HCT116 (cell line): ENCODE data around the gene THSD8. TPM values are rescaled to one million over a fixed set of nuclear protein-coding genes. Genes with fewer than 3 reads are reported as not detected.

Experiments
- ATAC-seq: fragments of 200-7000 bp; cut with Tn5 transposase; 2 replicates; pipeline ENCODE4 v1.9.1; 2020; ENCODE audit warnings: mild to moderate bottlenecking, moderate library complexity
- BruUV-seq: library from RNA; stranded (reverse); fragments of 400-500 nt; replicated peaks from 2 replicates; lab custom pipeline; 2021; lab: Mats Ljungman, UMichigan
- CTCF ChIA-PET: fragments of 300-600 bp; sonication (Branson Sonifier 250); formaldehyde crosslinking; loops from one replicate; lab custom pipeline; 2021; ENCODE audit warnings: antibody characterized with exemption; lab: Charles Lee
- POLR2A ChIA-PET: fragments of 300-600, 350-600 bp; sonication (Branson Sonifier 250); formaldehyde crosslinking; loops from one replicate; lab custom pipeline; 2021; ENCODE audit warnings: antibody characterized with exemption; lab: Charles Lee
- RAD21 ChIA-PET, 2 experiments: fragments of 300-600 bp; sonication (Branson Sonifier 250); formaldehyde crosslinking; loops; one replicate each; lab custom pipeline; 2023; ENCODE audit warnings: low total read pairs in 2 of 2; ENCODE audit not compliant: uncharacterized antibody in 2 of 2, unreplicated experiment in 2 of 2, low non-redundant PET in 1 of 2; lab: Charles Lee
- DNase-seq: peaks from one replicate; pipeline ENCODE4 v3.0.0-alpha.2; 2010; ENCODE audit warnings: low read depth, low spot score
- H2AFZ ChIP-seq: fragments of 200-600 bp; shearing (Covaris generic), sonication (generic); 2 replicates; pipeline ENCODE4 v1.6.1; 2017; ENCODE audit warnings: low read depth, mixed run types, mixed read lengths, antibody characterized with exemption, low read length; ENCODE audit not compliant: poor library complexity, severe bottlenecking
- H3K27ac ChIP-seq: 2 replicates; pipeline ENCODE4 v1.5.1; 2012; ENCODE audit warnings: low read depth, low read length
- H3K27me3 ChIP-seq: fragments of 200-600 bp; sonication (generic); 2 replicates; pipeline ENCODE4 v1.6.1; 2016; ENCODE audit warnings: mixed run types, low read length, mixed read lengths; ENCODE audit not compliant: insufficient read depth
- H3K36me3 ChIP-seq, 2 experiments: fragments of 200-500 bp in 1 of 2; fragments of 200-600 bp in 1 of 2; sonication (Bioruptor generic) in 1 of 2; sonication (generic) in 1 of 2; 2 replicates each; pipeline versions ENCODE4 v1.5.1 to v1.6.1; 2014 to 2016; ENCODE audit warnings: low read length in 2 of 2, inconsistent platforms in 1 of 2, mixed read lengths in 1 of 2, mixed run types in 1 of 2; ENCODE audit not compliant: insufficient read depth in 2 of 2, control insufficient read depth in 1 of 2
- H3K4me1 ChIP-seq, 2 experiments: fragments of 200-600 bp in 1 of 2; sonication (generic) in 1 of 2; 2 replicates each; pipeline versions ENCODE4 v1.5.1 to v1.6.1; 2012 to 2017; ENCODE audit warnings: low read length in 2 of 2, inconsistent platforms in 1 of 2, mild to moderate bottlenecking in 1 of 2, mixed read lengths in 1 of 2, mixed run types in 1 of 2, moderate library complexity in 1 of 2; ENCODE audit not compliant: insufficient read depth in 2 of 2, control insufficient read depth in 1 of 2
- H3K4me2 ChIP-seq: fragments of 200-600 bp; sonication (generic); 2 replicates; pipeline ENCODE4 v1.6.1; 2017; ENCODE audit warnings: mixed run types, low read length, mixed read lengths
- H3K4me3 ChIP-seq, 2 experiments: fragments of 200-600 bp in 1 of 2; sonication (generic) in 1 of 2; replicated peaks in 1 of 2; 2 replicates each; pipeline ENCODE4 v1.5.1; 2011 to 2016; ENCODE audit warnings: low read length in 2 of 2, control low read depth in 1 of 2, low read depth in 1 of 2, mild to moderate bottlenecking in 1 of 2, mixed read lengths in 1 of 2, mixed run types in 1 of 2
- H3K79me2 ChIP-seq: fragments of 200-600 bp; sonication (generic); 2 replicates; pipeline ENCODE4 v1.6.1; 2017; ENCODE audit warnings: mild to moderate bottlenecking, mixed run types, low read length, moderate library complexity, mixed read lengths; ENCODE audit not compliant: insufficient read depth
- H3K9ac ChIP-seq: fragments of 200-600 bp; sonication (generic); 2 replicates; pipeline ENCODE4 v1.6.1; 2016; ENCODE audit warnings: low read length, mixed read lengths
- H3K9me2 ChIP-seq: fragments of 200-600 bp; sonication (generic), shearing (Covaris generic); 2 replicates; pipeline ENCODE4 v1.6.1; 2017; ENCODE audit warnings: mixed run types, mild to moderate bottlenecking, moderate library complexity; ENCODE audit not compliant: insufficient read depth
- H3K9me3 ChIP-seq, 2 experiments: fragments of 200-500 bp in 1 of 2; fragments of 200-600 bp in 1 of 2; sonication (Bioruptor generic) in 1 of 2; sonication (generic) in 1 of 2; 2 replicates each; pipeline ENCODE4 v1.6.1; 2014 to 2017; ENCODE audit warnings: low read length in 2 of 2, mixed read lengths in 2 of 2, inconsistent platforms in 1 of 2, low read depth in 1 of 2, mild to moderate bottlenecking in 1 of 2, mixed run types in 1 of 2, moderate library complexity in 1 of 2; ENCODE audit not compliant: control insufficient read depth in 1 of 2, insufficient read depth in 1 of 2
- H4K20me1 ChIP-seq: fragments of 200-600 bp; sonication (generic), shearing (Covaris generic); 2 replicates; pipeline ENCODE4 v1.6.1; 2017; ENCODE audit warnings: mixed run types, mild to moderate bottlenecking, moderate library complexity; ENCODE audit not compliant: insufficient read depth
- ATF3 ChIP-seq: IDR thresholded peaks from 2 replicates; pipeline ENCODE4 v1.6.1; 2012
- CEBPB ChIP-seq: IDR thresholded peaks from 2 replicates; pipeline ENCODE4 v1.6.1; 2012; ENCODE audit warnings: low read depth
- CTCF ChIP-seq, 3 experiments: fragments of 200-600 bp in 1 of 3; sonication (generic) in 1 of 3; IDR thresholded peaks in 2 of 3; conservative IDR thresholded peaks in 1 of 3; 2 replicates each; pipeline ENCODE4 v1.5.1; 2012 to 2017; ENCODE audit warnings: low read depth in 2 of 3, low read length in 2 of 3, antibody characterized with exemption in 1 of 3, borderline replicate concordance in 1 of 3, control low read depth in 1 of 3, mild to moderate bottlenecking in 1 of 3, mixed read lengths in 1 of 3, mixed run types in 1 of 3, moderate library complexity in 1 of 3; ENCODE audit not compliant: insufficient read depth in 1 of 3
- POLR2AphosphoS5 ChIP-seq: IDR thresholded peaks from 2 replicates; pipeline ENCODE4 v1.6.1; 2011; ENCODE audit warnings: mild to moderate bottlenecking, low read depth, low read length, moderate library complexity
- SRF ChIP-seq: IDR thresholded peaks from 2 replicates; pipeline ENCODE4 v1.6.1; 2012; ENCODE audit warnings: low read depth
- TCF7L2 ChIP-seq: IDR thresholded peaks from 2 replicates; pipeline ENCODE4 v1.7.0; 2011; ENCODE audit warnings: borderline replicate concordance, inconsistent platforms; ENCODE audit not compliant: insufficient read depth, insufficient read length; ENCODE audit errors: extremely low read depth
- YY1 ChIP-seq: IDR thresholded peaks from 2 replicates; pipeline ENCODE4 v1.6.1; 2011; ENCODE audit warnings: low read length, low read depth, moderate library complexity, mild to moderate bottlenecking; ENCODE audit not compliant: insufficient replicate concordance; ENCODE audit errors: extremely low read depth
- ZBTB33 ChIP-seq: IDR thresholded peaks from 2 replicates; pipeline ENCODE4 v1.6.1; 2011; ENCODE audit warnings: mild to moderate bottlenecking, low read length, moderate library complexity; ENCODE audit not compliant: insufficient replicate concordance; ENCODE audit errors: extremely low read depth
- ZFX ChIP-seq: fragments of 450-650 bp; IDR thresholded peaks from 2 replicates; pipeline ENCODE4 v1.6.1; 2017
- intact Hi-C: fragments of 100-400 bp; cut with micrococcal nuclease; formaldehyde crosslinking; loops from 2 replicates; pipeline ENCODE4 v1.10.0; 2022
- total RNA-seq: library from RNA; stranded (reverse); gene quantifications from one replicate; pipeline ENCODE4 v1.2.1, GENCODE V29; 2021; ENCODE audit not compliant: unreplicated experiment

Gene THSD8
- total RNA-seq, 1 experiment from 2014 or later = 33.3 TPM

GRCh38 chr19:12788042-12788681 lies 13.7 kb upstream of the THSD8 start:
- ATAC-seq (no peak), DNase-seq (no peak)
- TF ChIP-seq ZFX (no peak), SRF (no peak)
- Histone ChIP-seq H3K27ac (peak overlapping the region; percentile 96), H3K4me2 (peak overlapping the region; percentile 99), H3K27me3 (no peaks in the 10 kb centered on the region), H4K20me1 (no peaks in the 10 kb centered on the region), H3K9me2 (no peaks in the 10 kb centered on the region), H3K4me3 (peak overlapping the region in 1 of 2 experiments; percentile 84; a peak in 2 of 4 replicates), H3K36me3 (no peaks in the 10 kb centered on the region), H3K79me2 (peaks cover 18% of the 10 kb centered on the region), H3K4me1 (peaks cover 68 to 93% of the 10 kb centered on the region in 2 experiments), H3K9me3 (no peaks in the 10 kb centered on the region), H3K9ac (peak overlapping the region; percentile 93), H2AFZ (no peak overlapping the region)
- intact Hi-C loops = no loop called here
- CTCF ChIA-PET = interaction anchor here (1.8 to 7.4 kb wide), 2 partner anchors 12 to 22 kb away, joined by 9 to 88 read pairs; partner anchors contain the start of gene HOOK2
- RAD21 ChIA-PET = interaction anchor here in 1 of 2 experiments (1.2 kb wide), 1 partner anchor 9 kb away, joined by 4 read pairs; no protein-coding TSS in a partner anchor
- no TSS peak for BruUV-seq
- POLR2A ChIA-PET = interaction anchor here (1.2 to 1.5 kb wide), 2 partner anchors 13 to 863 kb away, joined by 3 read pairs; partner anchors contain the start of gene ZNF700

- TF ChIP-seq CEBPB (no peak), YY1 (peak; percentile 38), TCF7L2 (peak; percentile 61), POLR2AphosphoS5 (peak; percentile 48), ZBTB33 (peak; percentile 47), ATF3 (no peak), ZFX (0 out of 2 replicates have a peak, but pooled peaks have one; percentile 14), CTCF (IDR thresholded peaks at IDR 0.05 in 2 of 3, conservative IDR thresholded peaks at IDR 0.05 in 1 of 3; ENCODE audit: borderline replicate concordance in 1 of 3, insufficient read depth in 1 of 3, low read depth in 2 of 3, low read length in 2 of 3) (no peak)
- H4K20me1 ChIP-seq = no peaks in the 10 kb centered on the region
- H3K9me2 ChIP-seq = no peaks in the 10 kb centered on the region
- H3K27ac ChIP-seq = peak overlapping the region; percentile 96
- DNase-seq (no peak), ATAC-seq (no peak)
- H3K9ac ChIP-seq = peak overlapping the region; percentile 93
- H3K4me2 ChIP-seq = peak overlapping the region; percentile 99
- intact Hi-C loops = no loop called here
- H3K9me3 ChIP-seq = no peaks in the 10 kb centered on the region
- CTCF ChIA-PET = interaction anchor here (1.8 to 7.4 kb wide), 2 partner anchors 12 to 23 kb away, joined by 9 to 88 read pairs; partner anchors contain the start of gene HOOK2
- H3K4me3 ChIP-seq = peak overlapping the region; percentile 77 to 84
- H3K79me2 ChIP-seq = peaks cover 19% of the 10 kb centered on the region
- BruUV-seq = TSS peak; percentile 57
- POLR2A ChIA-PET = interaction anchor here (1.5 kb wide), 1 partner anchor 864 kb away, joined by 3 read pairs; the partner anchor contains the start of gene ZNF700
- no peaks in the 10 kb centered on the region for H3K36me3 ChIP-seq
- H3K4me1 ChIP-seq = peaks cover 64 to 92% of the 10 kb centered on the region in 2 experiments
- no peaks in the 10 kb centered on the region for H3K27me3 ChIP-seq
- no peak overlapping the region for H2AFZ ChIP-seq
- RAD21 ChIA-PET = interaction anchor here in 1 of 2 experiments (1.2 kb wide), 1 partner anchor 10 kb away, joined by 4 read pairs; no protein-coding TSS in a partner anchor
Measured at GRCh38 chr19:12788682-12789097, 13.2 kb upstream of the THSD8 start.
